HL-60 (cell line): Measurements from ENCODE around the gene RPL5.

Experiments used
- DNase-seq, 2 experiments: peaks; one replicate each; pipeline ENCODE4 v3.0.0-alpha.2; 2010 to 2020; ENCODE audit warnings: low read depth in 1 of 2, low spot score in 1 of 2
- H3K27ac ChIP-seq: fragments of 250-450 bp; sonication (Bioruptor Pico); replicated peaks from 2 replicates; pipeline ENCODE4 v1.5.1; 2020; ENCODE audit warnings: mild to moderate bottlenecking, moderate library complexity
- H3K27me3 ChIP-seq: fragments of 250-450 bp; sonication (Bioruptor Pico); 2 replicates; pipeline ENCODE4 v1.5.1; 2021; ENCODE audit warnings: mild to moderate bottlenecking, moderate library complexity; ENCODE audit not compliant: insufficient read depth, poor library complexity, severe bottlenecking
- H3K4me3 ChIP-seq: replicated peaks from 2 replicates; pipeline ENCODE4 v1.5.1; 2011; ENCODE audit warnings: mild to moderate bottlenecking, control low read depth, low read length; ENCODE audit not compliant: insufficient read depth
- CTCF ChIP-seq: IDR thresholded peaks from one replicate; pipeline ENCODE4 v1.5.1; 2011; ENCODE audit warnings: low read length, control low read depth, inconsistent platforms; ENCODE audit not compliant: insufficient read depth
- GABPA ChIP-seq: IDR thresholded peaks from 2 replicates; pipeline ENCODE4 v1.6.1; 2012; ENCODE audit warnings: low read depth
- POLR2AphosphoS5 ChIP-seq: IDR thresholded peaks from 2 replicates; pipeline ENCODE4 v1.6.1; 2012; ENCODE audit warnings: low read depth
- REST ChIP-seq: IDR thresholded peaks from 2 replicates; pipeline ENCODE4 v1.6.1; 2012; ENCODE audit warnings: low read depth; ENCODE audit not compliant: insufficient replicate concordance
- SPI1 ChIP-seq: IDR thresholded peaks from 2 replicates; pipeline ENCODE4 v1.6.1; 2012; ENCODE audit warnings: low read depth, mild to moderate bottlenecking, borderline replicate concordance

Gene RPL5

GRCh38 chr1:92797297-92797696, 34.5 kb upstream of the RPL5 start:
- no peak overlapping the region for H3K27ac ChIP-seq

GRCh38 chr1:92797961-92798360, 33.9 kb upstream of the RPL5 start:
- TF ChIP-seq CTCF: no peak
- TF ChIP-seq REST: no peak
- no peak for TF ChIP-seq POLR2AphosphoS5
- no peak for TF ChIP-seq SPI1
- TF ChIP-seq GABPA: no peak
- Histone ChIP-seq H3K27me3 (no peaks in the 10 kb centered on the region), H3K4me3 (no peak overlapping the region), H3K27ac (no peak overlapping the region)
- no peak for DNase-seq

More at GRCh38 chr1:92797297-92797696, 34.5 kb upstream of the RPL5 start:
- H3K27me3 ChIP-seq: no peaks in the 10 kb centered on the region
- no peak overlapping the region for H3K4me3 ChIP-seq
- TF ChIP-seq REST: no peak
- no peak for TF ChIP-seq GABPA
- no peak for TF ChIP-seq SPI1
- TF ChIP-seq POLR2AphosphoS5: no peak
- no peak for TF ChIP-seq CTCF
- DNase-seq: no peak

- H3K27ac ChIP-seq: no peak overlapping the region
- no peak overlapping the region for H3K4me3 ChIP-seq
- no peaks in the 10 kb centered on the region for H3K27me3 ChIP-seq
- no peak for DNase-seq
- no peak for TF ChIP-seq CTCF
- TF ChIP-seq REST: no peak
- TF ChIP-seq SPI1: no peak
- TF ChIP-seq POLR2AphosphoS5: no peak
- TF ChIP-seq GABPA: no peak
Observed at GRCh38 chr1:92803140-92803887, 28.5 kb upstream of the RPL5 start.
